ENCODE results near the gene C1orf159.
"Not testable (repeated sequence)": the region's sequence is repeated elsewhere in the genome, so short reads cannot be mapped to it uniquely, and the experiment has no call there.

Gene C1orf159

DNA sequence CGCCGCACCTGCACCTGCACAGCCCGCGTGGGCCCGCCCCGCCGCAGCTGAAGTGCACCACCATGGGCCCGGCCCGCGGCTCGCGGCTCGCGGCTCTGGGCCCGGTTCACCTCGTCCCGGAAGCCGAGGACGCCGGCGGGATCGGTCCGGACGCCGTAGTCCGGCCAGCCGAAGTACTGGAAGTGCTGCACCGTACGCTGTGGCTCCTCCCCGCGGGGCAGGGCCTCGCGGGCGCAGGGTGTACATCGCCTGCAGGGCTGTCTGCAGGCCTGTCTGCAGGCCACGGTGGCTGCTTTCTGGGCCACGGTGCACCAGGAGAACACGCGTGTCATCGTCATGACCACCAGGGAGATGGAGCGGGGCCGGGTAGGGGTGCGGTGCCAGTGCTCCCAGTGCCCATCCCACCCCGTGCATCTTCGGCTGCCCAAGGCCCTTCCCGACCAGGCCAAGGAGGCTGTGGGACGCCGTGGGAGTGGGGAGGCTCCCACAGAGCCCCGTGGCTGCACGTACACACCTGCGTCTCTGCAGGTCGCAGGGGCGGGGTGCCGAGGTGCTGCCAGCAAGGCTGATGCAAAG, 48.5 kb downstream of the C1orf159 start:
- no peak for DNase-seq (ENCODE audit: low spot score)

DNA sequence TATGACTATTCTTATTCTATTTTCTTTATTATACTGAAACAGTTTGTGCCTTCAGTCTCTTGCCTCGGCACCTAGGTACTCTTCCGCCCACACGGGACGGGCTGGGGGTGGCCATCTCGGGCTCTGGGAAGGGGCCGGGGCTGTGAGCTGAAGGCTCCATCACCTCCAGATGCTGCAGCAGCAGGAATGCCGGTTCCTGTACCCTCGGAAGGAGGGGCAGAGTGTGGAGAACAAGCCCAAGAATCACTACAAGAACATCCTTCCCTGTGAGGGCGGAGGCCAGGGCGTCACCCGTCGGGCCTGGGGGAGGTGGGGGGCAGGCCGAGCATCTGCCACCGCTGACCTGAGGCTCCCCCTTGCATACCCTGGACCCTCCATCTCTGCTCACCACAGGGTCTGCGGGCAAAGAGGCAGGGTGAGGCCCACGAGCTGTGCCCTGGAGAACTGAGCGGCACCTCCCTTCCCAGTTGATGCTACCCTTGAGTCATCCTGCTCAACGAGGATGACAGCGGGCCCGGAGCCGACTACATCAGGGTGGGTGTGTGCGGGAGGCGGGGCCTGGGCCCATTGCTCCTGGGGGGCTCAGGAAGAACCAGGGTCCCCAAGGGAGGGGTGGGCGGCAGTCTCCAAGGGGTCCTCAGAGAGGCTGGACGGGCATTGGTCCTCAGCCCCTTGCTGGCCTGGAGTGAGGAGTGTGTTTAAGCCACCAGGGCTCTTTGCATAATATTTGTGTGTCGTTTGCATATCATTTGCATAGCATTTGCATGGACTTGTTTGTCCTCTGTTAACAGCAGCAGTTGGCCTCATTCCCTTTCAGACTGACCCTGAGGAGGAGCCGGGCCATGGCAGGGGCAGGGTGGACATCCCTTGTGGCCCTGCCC, 49.2 kb downstream of the C1orf159 start:
- DNase-seq (ENCODE audit: low spot score) = no peak

DNA sequence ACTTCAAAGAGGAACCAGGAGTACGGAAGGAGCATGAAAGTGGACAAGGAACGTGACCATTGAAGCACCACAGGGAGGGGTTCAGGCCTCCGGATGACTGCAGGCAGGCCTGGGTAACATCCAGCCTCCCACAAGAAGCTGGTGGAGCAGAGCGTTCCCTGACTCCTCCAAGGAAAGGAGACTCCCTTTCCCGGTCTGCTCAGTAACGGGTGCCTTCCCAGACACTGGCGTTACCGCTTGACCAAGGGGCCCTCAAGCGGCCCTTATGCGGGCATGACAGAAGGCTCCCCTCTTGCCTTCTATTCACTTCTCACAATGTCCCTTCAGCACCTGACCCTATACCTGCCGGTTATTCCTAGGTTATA, 50.0 kb downstream of the C1orf159 start:
- DNase-seq (ENCODE audit: low spot score) = not testable (repeated sequence)

DNA sequence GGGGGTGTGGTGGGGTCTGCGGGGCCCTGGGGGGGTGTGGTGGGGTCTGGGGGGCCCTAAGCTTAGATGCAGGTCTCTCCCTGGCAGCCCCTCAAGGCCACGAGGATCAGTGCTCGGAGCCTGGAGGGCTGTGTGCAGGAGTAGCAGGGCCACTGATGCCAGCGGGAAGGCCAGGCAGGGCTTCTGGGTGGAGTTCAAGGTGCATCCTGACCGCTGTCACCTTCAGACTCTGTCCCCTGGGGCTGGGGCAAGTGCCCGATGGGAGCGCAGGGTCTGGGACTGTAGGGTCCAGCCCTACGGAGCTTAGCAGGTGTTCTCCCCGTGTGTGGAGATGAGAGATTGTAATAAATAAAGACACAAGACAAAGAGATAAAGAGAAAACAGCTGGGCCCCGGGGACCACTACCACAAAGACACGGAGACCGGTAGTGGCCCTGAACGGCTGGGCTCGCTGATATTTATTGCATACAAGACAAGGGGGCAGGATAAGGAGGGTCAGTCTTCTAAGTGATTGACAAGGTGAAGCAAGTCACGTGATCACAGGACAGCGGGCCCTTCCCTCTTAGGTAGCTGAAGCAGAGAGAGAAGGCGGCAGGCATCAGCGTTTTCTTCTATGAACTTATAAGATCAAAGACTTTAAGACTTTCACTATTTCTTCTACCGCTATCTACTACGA, 50.5 kb downstream of the C1orf159 start:
- no peak for DNase-seq (ENCODE audit: low spot score)

DNA sequence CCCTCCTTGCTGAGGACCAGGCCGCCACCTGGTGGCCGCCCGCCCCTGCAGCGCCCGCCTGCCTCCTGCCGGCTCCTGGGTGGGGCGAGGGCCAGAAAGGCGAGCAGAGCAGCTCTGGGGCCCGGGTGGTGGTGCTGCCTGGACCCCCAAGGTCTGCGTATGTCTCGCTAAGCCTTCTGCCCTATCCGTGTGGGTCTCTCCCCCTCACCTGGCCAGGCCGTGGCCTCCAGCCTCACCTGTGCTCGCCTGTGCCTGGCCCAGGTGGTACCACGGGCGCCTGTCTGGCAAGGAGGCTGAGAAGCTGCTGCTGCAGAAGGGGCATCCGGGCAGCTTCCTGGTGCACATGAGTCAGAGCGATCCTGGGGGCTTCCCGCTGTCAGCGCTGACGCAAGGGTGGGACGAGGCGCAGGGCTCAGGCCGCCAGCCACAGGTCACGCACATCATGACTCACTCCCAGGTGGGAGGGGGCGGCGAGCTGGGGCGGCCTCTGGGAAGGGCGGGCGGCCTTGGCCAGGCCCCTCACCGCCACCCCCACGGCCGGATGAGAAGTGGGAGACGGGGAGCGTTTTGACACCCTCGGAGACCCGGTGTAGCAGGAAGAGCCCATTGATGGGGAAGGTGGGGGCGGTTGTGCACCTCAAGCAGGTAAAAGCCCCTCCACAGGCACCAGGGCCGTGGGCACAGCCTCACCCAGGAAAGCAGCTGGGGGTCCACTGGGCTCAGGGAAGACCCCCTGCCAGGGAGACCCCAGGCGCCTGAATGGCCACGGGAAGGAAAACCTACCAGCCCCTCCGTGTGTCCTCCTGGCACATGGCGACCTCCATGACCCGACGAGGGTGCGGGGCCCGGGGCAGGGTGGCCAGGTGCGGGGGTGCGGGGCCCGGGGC, 51.7 kb downstream of the C1orf159 start:
- DNase-seq (ENCODE audit: low spot score) = peak; percentile 86

DNA sequence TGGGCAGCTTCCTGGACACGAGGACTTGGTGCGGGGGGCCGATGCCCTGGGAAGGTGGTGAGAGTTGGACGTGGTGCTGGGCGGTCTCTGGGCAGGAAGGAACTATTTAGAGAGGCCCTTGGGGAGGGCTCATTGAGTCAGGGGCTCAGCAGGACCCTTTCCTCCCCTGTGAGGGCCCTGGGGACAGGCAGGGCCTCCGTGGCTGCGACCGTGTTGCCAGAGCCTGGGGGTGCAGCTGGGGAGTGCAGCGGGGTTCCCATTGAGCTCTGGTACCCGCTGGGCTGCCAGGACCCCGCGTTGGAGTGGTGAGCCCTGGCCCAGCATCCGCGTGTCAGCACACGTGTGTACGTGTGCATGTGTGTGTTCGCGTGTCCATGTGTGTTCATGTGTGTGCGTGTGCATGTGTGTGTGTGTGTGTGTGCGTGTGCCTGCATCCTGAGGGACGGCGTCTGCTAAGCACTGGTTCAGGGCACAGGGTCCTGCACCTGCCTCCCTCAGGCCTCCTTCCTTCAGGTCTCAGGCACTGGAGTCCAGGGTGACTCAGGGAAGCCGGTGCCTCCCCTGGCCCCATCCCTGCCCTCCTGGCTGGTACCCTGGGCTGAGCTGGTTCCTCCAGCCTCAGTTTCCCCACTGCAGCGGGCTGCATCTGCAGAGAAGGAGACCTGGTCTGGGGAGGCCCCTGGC, 52.5 kb downstream of the C1orf159 start:
- no peak for DNase-seq (ENCODE audit: low spot score)

DNA sequence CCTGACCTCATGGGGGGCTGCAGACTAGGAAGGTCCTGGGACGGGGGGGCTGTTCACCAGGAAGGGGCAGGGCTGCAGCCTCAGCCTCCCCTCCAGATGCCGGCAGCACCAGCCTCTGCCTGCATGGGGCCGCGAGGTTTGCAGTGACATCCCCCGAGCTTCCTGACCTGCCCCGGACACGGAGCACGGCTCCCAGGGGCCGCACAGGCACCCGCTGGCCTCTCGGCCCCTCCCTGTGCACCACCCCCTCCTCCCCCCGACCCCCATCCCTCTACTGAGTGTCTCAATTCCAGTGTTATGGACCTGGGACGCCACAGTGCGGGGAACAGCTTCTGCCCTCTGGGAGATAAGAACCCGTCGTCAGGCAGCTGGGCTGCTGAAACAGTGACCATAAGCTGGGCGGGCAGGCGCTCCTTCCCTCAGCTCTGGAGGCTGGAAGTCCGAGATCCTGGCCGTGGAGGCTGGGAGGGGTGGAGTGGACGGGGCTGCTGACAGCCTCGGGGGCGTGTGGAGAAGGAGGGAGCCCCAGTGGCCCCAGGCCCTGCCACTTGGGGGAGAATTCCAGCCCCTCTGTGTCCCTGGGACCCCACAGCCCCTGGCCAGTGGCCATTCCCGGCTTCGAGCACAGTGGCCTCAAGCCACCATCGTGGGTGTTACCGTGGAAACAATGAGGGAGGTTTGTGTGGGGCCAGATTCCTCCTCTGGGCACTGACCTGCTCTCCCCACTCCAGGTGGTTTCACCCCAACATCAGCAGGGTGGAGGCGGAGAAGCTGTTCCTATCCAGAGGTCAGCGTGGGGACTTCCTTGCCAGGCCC, 53.3 kb downstream of the C1orf159 start:
- DNase-seq (ENCODE audit: low spot score) = no peak

DNA sequence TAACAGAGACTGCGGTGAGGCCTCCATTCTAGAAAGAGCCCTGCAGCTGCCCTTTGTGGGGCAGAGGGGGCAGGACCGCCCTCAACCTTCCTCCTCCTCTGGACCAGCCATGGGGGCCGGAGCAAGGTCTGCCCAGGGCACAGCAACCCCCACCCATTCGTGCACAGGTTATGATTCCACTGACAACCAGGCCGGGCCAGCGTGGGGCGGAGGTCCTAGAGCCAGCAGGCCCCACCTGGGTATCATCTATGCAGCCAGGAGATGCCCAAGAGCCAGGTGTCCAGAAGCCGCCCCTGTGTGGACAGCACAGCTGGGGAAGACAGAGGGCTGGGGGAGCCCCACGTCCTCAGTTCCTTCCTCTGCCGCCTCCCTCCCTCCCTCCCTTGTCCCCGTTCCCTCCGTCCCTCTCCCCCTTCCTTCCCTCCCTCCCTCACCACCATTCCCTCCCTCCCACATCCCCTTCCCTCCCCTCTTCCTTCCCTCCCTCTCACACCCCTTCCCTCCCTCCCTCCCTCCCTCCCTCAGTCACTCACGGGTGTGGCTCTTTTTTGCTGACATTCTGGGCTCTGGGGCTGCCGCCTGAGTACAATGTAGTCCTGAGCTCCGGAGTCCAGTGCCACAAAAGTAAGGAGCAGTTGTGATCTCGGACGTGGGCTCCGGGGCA, 54.1 kb downstream of the C1orf159 start:
- no peak for DNase-seq (ENCODE audit: low spot score)

DNA sequence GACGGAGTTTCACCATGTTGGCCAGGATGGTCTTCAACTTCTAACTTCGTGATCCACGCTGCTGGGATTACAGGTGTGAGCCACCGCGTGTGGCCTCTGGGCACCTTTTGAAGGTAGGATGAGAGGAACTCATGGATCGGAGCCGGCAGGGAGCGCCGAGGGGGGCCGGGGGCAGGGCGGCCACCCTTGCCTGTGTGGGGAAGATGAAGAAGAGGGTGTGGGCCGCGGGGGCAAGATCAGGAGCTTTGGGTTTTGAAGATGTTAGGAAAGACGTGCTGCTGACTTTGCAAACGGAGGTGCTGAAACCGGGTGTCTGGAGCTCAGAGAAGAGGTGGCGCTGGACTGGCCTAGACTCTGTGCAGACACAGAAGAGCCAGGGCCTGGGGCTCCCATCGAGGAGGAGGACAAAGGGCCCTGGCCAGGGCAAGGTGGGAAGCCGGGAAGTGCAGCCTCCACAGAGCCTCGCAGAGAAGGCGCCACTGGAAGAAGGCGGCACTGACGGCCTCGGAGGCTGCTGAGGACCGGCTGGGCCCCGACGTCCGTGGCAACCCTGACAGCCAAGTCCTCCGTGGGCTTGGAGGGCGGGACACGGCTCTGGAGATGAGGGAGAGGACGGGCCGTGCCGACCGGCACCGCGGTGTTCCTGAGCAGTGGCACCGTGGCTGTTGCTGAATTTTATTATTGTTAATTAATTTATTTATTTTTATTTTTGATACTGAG, 55.4 kb downstream of the C1orf159 start:
- DNase-seq (ENCODE audit: low spot score) = no peak

DNA sequence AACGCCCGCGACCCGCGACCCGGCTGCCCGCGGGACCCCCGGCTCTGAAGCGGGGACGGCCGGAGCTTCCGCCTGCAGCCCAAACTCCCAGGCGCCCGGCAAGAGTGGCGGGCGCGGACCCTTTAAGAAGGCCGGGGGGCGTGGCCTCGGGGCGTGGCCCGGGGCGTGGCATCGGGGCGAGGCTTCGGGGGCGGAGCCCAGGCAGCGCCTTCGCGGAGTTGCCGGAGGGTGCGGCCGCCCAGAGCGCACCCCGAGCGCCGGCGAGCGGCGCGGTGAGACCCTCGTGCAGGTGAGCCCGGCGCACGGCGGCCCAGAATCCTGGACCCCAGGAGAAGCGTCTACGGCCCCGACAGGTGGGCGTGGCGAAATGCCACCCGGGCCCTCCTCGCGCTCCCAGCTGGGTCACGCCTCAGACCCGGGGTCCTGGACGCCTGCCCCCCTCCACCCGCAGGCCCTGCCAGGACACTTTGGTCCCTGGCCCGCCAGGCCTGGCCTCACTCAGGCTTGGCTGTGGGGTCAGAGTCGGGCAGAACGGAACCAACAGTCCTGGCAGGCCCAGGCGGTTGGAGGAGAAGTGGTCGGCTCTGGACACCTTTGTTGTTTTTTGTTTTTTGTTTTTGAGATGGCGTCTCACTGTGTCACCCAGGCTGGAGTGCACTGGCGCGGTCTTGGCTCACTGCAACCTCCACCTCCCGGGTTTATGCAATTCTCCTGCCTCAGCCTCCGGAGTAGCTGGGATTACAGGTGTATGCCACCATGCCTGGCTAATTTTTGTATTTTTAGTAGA, 56.2 kb downstream of the C1orf159 start:
- DNase-seq (ENCODE audit: low spot score) = peak; percentile 94

DNA sequence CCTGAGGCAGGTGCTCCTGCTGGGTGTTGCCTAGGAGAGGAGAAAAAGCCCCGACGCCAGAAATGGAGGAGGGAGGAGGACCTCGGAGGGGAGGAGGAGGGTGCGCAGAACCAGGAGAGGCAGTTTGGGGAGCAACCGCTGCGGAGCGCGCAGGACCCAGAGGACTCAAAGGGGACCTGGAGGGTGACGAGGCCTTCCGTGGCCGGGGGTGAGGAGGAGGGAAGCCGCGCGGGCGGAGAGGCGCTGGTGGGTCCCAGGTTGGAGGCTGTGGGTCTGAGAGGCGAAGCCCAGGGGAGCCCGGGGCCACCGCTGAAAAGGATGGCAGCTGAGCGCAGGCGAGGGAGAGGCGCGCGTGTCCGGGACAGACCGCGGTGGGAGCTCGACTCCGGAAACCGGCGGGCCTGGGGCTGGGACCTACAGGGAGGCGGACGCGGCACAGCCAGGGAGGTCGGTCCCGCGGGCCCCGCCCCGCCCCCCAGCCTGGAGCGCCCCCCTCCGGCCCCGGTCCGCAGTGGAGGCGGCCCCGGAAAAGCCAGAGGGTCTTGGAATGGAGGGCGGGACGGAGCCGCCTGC, 56.9 kb downstream of the C1orf159 start:
- no peak for DNase-seq (ENCODE audit: low spot score)

DNA sequence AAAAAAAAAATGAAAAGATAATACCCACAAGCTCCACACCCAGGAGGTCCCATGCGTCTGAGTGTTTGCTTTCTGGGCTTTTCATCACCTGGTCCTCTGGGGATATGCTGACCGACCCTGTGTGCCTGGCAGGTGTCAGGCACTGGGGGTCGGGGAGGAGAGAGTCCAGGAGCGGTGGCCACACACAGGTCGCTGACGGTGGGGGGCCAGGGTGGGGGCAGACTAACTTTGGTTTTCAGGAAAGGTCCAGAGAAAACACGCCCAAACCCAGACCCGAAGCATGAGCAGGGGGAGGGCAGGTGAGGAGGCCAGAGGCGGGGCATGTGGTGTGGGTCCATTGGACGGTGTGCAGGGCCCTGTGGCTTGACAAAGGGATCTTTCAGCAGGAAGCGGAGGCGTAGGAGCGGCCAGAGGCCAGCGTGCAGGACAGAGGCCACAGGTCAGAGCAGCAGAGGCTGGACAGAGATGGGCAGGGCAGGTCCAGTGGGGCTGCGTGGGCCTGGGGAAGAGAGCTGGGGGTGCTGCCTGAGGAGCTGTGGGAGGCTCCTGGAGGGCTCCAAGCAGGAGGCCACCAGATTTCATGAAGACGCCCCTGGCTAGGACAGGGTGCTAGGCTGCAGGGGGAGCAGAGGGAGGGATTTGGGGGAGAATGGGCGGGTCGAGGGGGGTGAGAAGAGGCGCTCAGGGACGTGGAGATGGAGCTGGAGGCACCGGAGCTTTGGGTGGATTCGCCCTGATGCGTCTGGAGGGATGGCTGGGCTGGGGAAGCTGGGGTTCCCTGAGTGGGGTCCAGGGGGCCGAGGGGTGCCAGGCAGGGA, 57.6 kb downstream of the C1orf159 start:
- no peak for DNase-seq (ENCODE audit: low spot score)

DNA sequence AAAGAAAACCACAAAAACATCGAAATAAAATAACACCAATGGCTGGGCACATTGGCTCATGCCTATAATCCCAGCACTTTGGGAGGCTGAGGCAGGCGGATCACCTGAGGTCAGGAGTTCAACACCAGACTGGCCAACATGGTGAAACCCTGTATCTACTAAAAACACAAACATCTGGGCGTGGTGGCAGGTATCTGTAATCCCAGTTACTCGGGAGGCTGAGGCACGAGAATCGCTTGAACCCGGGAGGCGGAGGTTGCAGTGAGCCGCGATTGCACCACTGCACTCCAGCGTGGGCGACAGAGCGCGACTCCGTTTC, 58.2 kb downstream of the C1orf159 start:
- not testable (repeated sequence) for DNase-seq (ENCODE audit: low spot score)

DNA sequence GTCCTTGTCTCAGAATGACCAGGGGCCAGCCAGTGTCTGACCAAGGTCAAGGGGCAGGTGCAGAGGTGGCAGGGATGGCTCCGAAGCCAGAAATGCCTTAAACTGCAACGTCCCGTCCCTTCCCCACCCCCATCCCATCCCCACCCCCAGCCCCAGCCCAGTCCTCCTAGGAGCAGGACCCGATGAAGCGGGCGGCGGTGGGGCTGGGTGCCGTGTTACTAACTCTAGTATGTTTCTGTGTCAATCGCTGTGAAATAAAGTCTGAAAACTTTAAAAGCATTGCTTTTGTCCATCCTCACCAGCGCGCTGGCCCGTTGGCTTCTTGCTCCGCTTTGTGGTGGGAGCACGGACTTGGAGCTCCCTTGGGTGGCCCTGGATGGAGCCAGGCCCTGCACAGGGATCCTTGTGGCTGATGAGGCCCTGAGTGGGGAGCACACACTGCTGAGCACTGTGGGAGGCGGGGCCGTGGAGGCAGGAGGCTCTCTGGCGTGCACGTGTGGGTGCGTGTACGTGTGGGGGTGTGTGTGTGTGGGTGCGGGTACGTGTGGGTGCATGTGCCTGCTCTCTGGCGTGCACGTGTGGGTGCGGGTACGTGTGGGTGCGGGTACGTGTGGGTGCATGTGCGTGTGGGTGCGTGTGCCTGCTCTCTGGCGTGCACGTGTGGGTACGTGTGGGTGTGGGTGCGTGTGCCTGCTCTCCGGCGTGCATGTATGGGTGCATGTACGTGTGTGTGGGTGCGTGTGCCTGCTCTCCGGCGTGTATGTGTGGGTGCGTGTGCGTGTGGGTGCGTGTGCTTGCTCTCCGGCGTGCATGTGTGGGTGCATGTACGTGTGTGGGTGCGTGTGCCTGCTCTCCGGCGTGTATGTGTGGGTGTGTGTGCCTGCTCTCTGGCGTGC, 59.8 kb downstream of the C1orf159 start:
- no peak for DNase-seq (ENCODE audit: low spot score)

DNA sequence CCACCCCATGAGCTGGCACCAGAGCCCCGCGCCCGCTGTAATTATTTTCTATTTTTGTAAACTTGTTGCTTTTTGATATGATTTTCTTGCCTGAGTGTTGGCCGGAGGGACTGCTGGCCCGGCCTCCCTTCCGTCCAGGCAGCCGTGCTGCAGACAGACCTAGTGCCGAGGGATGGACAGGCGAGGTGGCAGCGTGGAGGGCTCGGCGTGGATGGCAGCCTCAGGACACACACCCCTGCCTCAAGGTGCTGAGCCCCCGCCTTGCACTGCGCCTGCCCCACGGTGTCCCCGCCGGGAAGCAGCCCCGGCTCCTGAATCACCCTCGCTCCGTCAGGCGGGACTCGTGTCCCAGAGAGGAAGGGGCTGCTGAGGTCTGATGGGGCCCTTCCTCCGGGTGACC, 60.9 kb downstream of the C1orf159 start:
- no peak for DNase-seq (ENCODE audit: low spot score)

DNA sequence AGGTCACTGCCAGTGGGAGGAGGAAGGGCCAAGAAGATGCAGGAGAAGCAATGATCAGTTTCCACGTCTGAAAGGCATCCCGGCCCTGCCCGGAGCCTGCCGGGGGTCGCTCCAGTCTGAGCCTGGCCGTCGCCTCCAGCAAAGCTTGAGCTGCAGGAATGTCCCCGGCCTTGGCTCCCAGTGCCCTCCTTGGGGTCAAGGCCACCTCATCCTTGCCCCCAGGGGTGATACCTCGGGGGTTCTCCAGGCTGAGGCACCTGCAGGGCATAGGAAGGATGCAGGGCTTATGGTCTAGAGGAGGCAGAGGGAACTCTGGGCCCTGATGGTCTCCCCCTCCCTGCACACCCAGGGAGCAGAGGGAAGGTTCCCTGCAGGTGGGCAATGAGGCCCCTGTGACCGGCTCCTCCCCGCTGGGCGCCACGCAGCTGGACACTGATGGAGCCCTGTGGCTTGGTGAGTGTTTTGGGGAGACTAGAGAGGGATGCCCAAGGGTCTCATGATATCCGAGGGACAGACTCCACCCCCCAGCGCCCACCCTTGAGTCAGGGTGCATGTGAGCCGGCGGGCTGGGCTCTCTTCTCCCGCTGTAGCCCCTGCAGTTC, 61.7 kb downstream of the C1orf159 start:
- no peak for DNase-seq (ENCODE audit: low spot score)
